ENCODE results near the gene CDHR5.

The CDHR5 gene

GRCh38 chr11:590997-591396, 33.8 kb downstream of the CDHR5 start:
- ChIA-PET CTCF (interaction anchor here (1.2 kb wide), 1 partner anchor 36 kb away, joined by 3 read pairs; no protein-coding TSS in a partner anchor), POLR2A (interaction anchor here (0.7 to 1.0 kb wide), 2 partner anchors 15 to 59 kb away, joined by 3 read pairs; partner anchors contain the start of gene PHRF1)
- DNase-seq (ENCODE audit: extremely low spot score), result no peak
- TF ChIP-seq, protein P1, sequence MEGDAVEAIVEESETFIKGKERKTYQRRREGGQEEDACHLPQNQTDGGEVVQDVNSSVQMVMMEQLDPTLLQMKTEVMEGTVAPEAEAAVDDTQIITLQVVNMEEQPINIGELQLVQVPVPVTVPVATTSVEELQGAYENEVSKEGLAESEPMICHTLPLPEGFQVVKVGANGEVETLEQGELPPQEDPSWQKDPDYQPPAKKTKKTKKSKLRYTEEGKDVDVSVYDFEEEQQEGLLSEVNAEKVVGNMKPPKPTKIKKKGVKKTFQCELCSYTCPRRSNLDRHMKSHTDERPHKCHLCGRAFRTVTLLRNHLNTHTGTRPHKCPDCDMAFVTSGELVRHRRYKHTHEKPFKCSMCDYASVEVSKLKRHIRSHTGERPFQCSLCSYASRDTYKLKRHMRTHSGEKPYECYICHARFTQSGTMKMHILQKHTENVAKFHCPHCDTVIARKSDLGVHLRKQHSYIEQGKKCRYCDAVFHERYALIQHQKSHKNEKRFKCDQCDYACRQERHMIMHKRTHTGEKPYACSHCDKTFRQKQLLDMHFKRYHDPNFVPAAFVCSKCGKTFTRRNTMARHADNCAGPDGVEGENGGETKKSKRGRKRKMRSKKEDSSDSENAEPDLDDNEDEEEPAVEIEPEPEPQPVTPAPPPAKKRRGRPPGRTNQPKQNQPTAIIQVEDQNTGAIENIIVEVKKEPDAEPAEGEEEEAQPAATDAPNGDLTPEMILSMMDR (IDR thresholded peaks at IDR 0.05; ENCODE audit: control extremely low read depth, extremely low read depth, low read depth, missing control alignments), result no peak

DNA sequence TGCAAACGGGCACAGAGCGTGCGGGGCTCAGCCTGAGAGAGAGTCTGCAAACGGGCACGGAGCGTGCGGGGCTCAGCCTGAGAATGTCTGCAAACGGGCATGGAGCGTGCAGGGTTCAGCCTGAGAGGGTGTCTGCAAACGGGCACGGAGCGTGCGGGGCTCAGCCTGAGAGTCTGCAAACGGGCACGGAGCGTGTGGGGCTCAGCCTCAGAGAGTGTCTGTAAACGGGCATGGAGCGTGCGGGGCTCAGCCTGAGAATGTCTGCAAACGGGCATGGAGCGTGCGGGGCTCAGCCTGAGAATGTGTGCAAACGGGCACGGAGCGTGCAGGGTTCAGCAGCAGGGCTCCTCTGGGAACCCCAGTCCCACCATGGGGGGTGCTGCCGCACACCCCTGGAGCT, 35.0 kb downstream of the CDHR5 start:
- ChIA-PET POLR2A (no interaction called here), CTCF (interaction anchor here (1.5 kb wide), 1 partner anchor 35 kb away, joined by 4 read pairs; no protein-coding TSS in a partner anchor)
- no peak for DNase-seq (ENCODE audit: extremely low spot score)
- TF ChIP-seq, protein P1 (IDR thresholded peaks at IDR 0.05; ENCODE audit: control extremely low read depth, extremely low read depth, low read depth, missing control alignments), result no peak

DNA sequence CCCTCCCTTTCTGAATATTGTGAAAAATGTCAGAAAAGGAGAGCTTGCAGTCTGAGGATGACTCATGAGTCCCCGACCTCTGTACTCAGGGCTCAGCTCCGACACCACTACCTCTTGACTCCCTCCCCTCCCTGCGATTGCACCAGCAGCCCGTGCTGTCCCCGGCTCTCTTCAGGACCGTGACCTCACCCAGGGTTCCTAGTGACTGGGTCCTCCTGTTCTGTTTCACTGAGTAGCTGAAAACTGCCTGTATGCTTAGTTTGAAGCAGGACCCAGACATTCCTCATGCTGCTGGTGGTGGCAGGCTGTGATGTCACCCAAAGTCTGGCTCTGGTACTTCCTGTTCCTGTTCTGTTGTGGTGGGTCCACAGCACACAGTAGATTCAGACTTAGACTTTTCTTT, 36.8 kb downstream of the CDHR5 start:
- ChIA-PET CTCF (no interaction called here), POLR2A (interaction anchor here (0.6 to 0.7 kb wide), 2 partner anchors 9 to 274 kb away, joined by 3 to 5 read pairs; no protein-coding TSS in a partner anchor)
- DNase-seq (ENCODE audit: extremely low spot score), result no peak
- TF ChIP-seq, protein P1 (IDR thresholded peaks at IDR 0.05; ENCODE audit: control extremely low read depth, extremely low read depth, low read depth, missing control alignments), result no peak

GRCh38 chr11:587546-587945, 37.2 kb downstream of the CDHR5 start:
- TF ChIP-seq, protein P1 (IDR thresholded peaks at IDR 0.05; ENCODE audit: control extremely low read depth, extremely low read depth, low read depth, missing control alignments), result no peak
- POLR2A ChIA-PET, result interaction anchor here (0.6 to 0.7 kb wide), 2 partner anchors 9 to 274 kb away, joined by 3 to 5 read pairs; no protein-coding TSS in a partner anchor
- DNase-seq (ENCODE audit: extremely low spot score), result no peak
- CTCF ChIA-PET, result no interaction called here

DNA sequence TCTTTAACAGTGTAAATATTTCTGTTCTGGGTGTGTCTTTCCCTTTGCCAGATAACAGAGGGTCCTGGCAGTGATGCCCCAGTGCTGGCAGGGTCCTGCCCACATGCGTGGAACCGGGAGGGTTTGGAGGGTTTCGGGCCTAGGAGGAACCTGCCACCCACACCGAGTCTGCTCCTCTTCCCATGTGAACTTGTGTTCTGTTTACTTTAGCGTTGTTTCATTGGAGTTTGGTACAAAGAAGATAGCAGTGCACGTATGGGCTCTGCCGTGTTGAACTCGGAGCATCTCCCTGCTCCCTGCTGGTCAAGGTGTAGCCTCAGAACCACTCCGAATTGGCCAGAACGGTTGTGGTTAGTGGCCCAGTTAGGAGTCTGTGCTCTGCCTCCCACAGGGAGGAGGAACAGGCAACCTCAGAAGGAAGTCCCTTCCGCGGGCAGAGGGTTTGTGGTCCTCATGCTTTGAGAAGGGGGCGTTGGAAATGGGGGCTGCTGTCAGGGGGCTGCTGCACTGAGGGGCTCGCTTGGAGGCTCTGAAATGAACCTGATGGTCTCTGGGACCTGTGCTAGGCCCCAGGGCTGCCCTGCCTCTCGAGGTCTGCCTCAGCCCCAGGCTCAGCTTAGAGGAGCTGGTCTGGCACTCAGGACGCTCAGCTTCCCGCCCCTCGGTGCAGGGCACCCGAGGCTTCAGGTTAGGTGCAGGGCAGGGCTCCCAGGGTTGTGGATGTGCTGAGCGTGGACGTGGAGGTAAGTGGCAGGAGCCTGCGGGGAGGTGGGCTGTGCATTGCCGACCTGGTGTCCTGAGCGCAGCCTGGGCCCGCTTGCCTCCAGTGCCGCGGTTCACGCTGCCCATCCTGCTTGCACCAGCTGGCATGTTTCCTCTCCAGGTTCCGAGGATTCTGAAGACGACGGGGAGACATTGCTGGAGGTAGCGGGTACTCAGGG, 38.1 kb downstream of the CDHR5 start:
- CTCF ChIA-PET, result interaction anchor here (1.9 to 2.7 kb wide), 2 partner anchors 11 to 137 kb away, joined by 4 to 6 read pairs; partner anchors contain the start of gene PHRF1
- POLR2A ChIA-PET, result no interaction called here
- TF ChIP-seq, protein P1 (IDR thresholded peaks at IDR 0.05; ENCODE audit: control extremely low read depth, extremely low read depth, low read depth, missing control alignments), result no peak
- DNase-seq (ENCODE audit: extremely low spot score), result no peak

DNA sequence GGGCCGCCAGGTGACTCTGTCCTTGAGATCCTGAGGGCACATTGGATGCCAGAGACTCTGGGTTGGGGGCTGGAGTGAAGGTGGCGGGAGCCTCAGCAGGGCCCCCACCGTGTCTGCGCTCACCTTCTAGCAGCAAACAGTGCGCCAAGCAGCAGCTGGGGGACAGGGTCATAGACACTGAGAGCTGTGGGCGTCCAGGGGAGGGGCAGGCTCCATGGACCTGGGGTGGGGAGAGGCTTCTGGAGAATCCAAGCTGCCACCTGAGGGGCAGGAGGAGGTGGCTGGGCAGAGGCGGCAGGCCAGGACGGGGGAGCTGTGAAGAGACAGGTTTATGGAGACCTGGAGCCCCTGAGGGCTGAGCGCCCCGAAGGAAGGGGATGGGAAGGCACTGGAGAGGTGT, 40.5 kb downstream of the CDHR5 start:
- TF ChIP-seq, protein P1 (IDR thresholded peaks at IDR 0.05; ENCODE audit: control extremely low read depth, extremely low read depth, low read depth, missing control alignments), result no peak
- no peak for DNase-seq (ENCODE audit: extremely low spot score)
- POLR2A ChIA-PET, result interaction anchor here (0.7 to 2.3 kb wide), 2 partner anchors 9 to 11 kb away, joined by 5 to 10 read pairs; partner anchors contain the start of gene PHRF1
- CTCF ChIA-PET, result interaction anchor here (2.0 to 2.7 kb wide), 2 partner anchors 9 to 30 kb away, joined by 4 to 6 read pairs; partner anchors contain the start of gene PHRF1

All from GM10248 (cell line).